ENCODE data around the gene RAX2.
"Not testable (repeated sequence)": the region's sequence is repeated elsewhere in the genome, so short reads cannot be mapped to it uniquely, and the experiment has no call there.

RAX2 gene

GRCh38 chr19:3762130-3762473 lies 9.9 kb downstream of the RAX2 start:
- Histone ChIP-seq H3K27ac (peak overlapping the region; percentile 99), H3K36me3 (ENCODE audit: insufficient read depth, low read length) (no peaks in the 10 kb centered on the region), H3K9ac (ENCODE audit: insufficient read length) (peak overlapping the region; percentile 98), H3K4me3 (peak overlapping the region; percentile 100), H3K9me3 (ENCODE audit: low read depth, low read length) (no peaks in the 10 kb centered on the region)
- TF ChIP-seq EZH2 (IDR thresholded peaks at IDR 0.05) (no peak), POLR2AphosphoS5 (IDR thresholded peaks at IDR 0.05; ENCODE audit: borderline replicate concordance, low read depth, low read length) (no peak), FOXP2 (optimal IDR thresholded peaks at IDR 0.05; ENCODE audit: control extremely low read depth, extremely low read length, insufficient read depth) (no peak)
- DNase-seq (ENCODE audit: low read depth, low spot score), result no peak

- Histone ChIP-seq H3K36me3 (ENCODE audit: insufficient read depth, low read length) (no peaks in the 10 kb centered on the region), H3K9ac (ENCODE audit: insufficient read length) (peak within 1 kb of the TSS; percentile 98), H3K27ac (peak within 1 kb of the TSS; percentile 99), H3K4me3 (peak within 1 kb of the TSS; percentile 100), H3K9me3 (ENCODE audit: low read depth, low read length) (no peaks in the 10 kb centered on the region)
- no peak for DNase-seq (ENCODE audit: low read depth, low spot score)
- TF ChIP-seq EZH2 (IDR thresholded peaks at IDR 0.05), result no peak
- TF ChIP-seq POLR2AphosphoS5 (IDR thresholded peaks at IDR 0.05; ENCODE audit: borderline replicate concordance, low read depth, low read length), result peak; percentile 91
Observed at GRCh38 chr19:3761382-3762129, 10.5 kb downstream of the RAX2 start, which contains the start of gene APBA3. APBA3 (minus strand) TSS chr19:3761692; CDS start chr19:3760264, 1,428 bp downstream.

DNA sequence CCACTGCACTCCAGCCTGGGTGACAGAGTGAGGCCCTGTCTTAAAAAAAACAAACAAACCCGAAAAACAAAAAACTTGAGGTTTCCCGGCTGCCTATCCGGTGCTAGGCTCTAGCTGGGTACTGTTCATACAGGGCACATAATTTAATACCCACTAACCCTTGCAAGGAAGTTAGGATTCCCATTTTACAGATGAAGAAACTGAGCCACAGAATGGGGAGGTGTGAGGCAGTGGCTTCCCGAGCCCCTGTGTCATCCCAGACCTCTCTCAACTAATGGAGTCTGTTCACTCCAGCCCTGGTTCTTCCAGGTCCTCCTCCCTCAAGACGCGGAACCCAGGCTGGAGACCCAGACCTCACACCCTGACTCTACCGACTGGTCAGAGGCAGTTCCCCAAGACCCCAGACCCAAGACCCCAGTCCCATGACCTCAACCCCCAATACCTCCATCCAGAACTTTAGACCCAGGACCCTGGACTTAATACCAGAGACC lies 11.1 kb downstream of the RAX2 start:
- Histone ChIP-seq H3K36me3 (ENCODE audit: insufficient read depth, low read length) (no peaks in the 10 kb centered on the region), H3K9ac (ENCODE audit: insufficient read length) (peak overlapping the region; percentile 97), H3K4me3 (peak overlapping the region; percentile 100), H3K9me3 (ENCODE audit: low read depth, low read length) (no peaks in the 10 kb centered on the region), H3K27ac (peak overlapping the region; percentile 36; the same call in 1 of the 2 replicates)
- DNase-seq (ENCODE audit: low read depth, low spot score), result no peak
- no peak for TF ChIP-seq POLR2AphosphoS5 (IDR thresholded peaks at IDR 0.05; ENCODE audit: borderline replicate concordance, low read depth, low read length)

GRCh38 chr19:3759482-3760254 lies 12.4 kb downstream of the RAX2 start:
- Histone ChIP-seq H3K4me3 (no peak overlapping the region), H3K36me3 (ENCODE audit: insufficient read depth, low read length) (no peaks in the 10 kb centered on the region), H3K9me3 (ENCODE audit: low read depth, low read length) (no peaks in the 10 kb centered on the region), H3K9ac (ENCODE audit: insufficient read length) (no peak overlapping the region), H3K27ac (no peak overlapping the region)
- TF ChIP-seq FOXP2 (optimal IDR thresholded peaks at IDR 0.05; ENCODE audit: control extremely low read depth, extremely low read length, insufficient read depth) (no peak), POLR2AphosphoS5 (IDR thresholded peaks at IDR 0.05; ENCODE audit: borderline replicate concordance, low read depth, low read length) (no peak), EZH2 (IDR thresholded peaks at IDR 0.05) (no peak)
- no peak for DNase-seq (ENCODE audit: low read depth, low spot score)

DNA sequence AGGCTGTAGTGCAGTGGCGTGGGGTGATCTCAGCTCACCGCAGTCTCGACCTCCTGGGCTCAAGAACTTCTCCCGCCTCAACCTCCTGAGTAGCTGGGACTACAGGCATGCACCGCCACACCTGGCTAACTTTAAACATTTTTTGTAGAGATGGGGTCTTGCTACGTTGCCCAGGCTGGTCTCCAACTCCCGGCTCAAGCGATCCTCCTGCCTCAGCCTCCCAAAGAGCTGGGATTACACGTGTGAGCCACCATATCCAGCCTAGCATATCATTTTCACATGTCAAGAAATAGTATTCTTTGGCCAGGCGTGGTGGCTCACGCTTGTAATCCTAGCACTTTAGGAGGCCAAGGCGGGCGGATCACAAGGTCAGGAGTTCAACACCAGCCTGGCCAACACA lies 13.7 kb downstream of the RAX2 start:
- not testable (repeated sequence) for H3K4me3 ChIP-seq; H3K9ac ChIP-seq (ENCODE audit: insufficient read length); DNase-seq (ENCODE audit: low read depth, low spot score); H3K36me3 ChIP-seq (ENCODE audit: insufficient read depth, low read length); H3K9me3 ChIP-seq (ENCODE audit: low read depth, low read length); H3K27ac ChIP-seq

DNA sequence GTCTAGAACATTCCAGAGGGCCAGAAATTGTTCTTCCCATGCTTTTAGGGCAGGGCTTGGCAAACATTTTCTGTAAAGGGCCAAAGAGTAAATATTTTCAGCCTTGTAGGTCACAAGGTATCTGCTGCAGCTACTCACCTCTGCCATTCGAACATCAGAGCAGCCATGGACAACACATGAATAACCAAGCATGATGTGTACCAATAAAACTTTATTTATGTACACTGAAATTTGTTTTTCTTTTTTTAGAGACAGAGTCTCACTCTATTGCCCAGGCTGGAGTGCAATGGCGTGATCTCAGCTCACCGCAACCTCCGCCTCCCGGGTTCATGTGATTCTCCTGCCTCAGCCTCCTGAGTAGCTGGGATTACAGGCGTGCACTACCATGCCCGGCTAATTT lies 14.3 kb downstream of the RAX2 start:
- not testable (repeated sequence) for H3K9ac ChIP-seq (ENCODE audit: insufficient read length); H3K36me3 ChIP-seq (ENCODE audit: insufficient read depth, low read length); H3K9me3 ChIP-seq (ENCODE audit: low read depth, low read length); H3K4me3 ChIP-seq; DNase-seq (ENCODE audit: low read depth, low spot score); H3K27ac ChIP-seq

DNA sequence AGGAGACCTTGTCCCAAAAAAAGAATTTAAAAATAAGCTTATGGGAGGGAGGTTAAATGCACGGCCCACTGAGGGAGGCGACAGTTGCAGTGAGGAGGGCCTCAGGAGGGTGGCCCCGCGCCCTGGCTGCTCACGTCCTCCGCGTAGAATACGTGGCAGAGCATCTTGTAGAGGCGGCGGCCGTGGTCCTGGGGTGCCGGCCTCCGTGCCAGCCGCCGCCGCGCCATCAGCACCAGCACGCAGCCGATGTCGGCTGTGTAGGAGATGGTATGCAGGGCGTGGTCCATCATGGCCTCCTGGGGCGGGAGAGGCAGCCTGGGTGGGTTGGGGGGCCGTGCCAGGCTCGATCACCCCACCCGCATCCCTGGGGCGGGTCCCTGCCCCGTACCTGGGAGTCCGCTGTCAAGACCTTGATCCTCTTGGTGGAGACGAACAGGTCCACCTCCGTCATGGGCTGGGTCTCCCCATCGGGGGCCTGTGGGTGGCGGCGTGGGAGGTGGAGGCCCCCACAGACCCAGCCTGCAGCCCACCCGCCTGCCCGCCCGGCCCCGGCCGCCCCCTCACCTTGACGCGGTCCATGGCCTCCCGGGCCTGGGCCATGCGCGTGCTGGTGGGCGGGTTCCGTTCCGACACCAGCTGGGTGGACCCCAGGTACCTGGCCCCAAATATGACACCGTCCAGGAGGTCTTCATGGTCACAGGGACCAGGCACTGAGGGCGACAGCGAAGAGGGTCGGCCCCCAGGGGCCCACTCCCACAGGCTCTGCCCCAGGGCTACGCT lies 18.2 kb downstream of the RAX2 start:
- H3K27ac ChIP-seq, result no peak overlapping the region

GRCh38 chr19:3752492-3752891 lies 19.5 kb downstream of the RAX2 start:
- no peak for DNase-seq (ENCODE audit: low read depth, low spot score)
- H3K4me3 ChIP-seq, result no peak overlapping the region
- no peak overlapping the region for H3K9ac ChIP-seq (ENCODE audit: insufficient read length)
- no peaks in the 10 kb centered on the region for H3K36me3 ChIP-seq (ENCODE audit: insufficient read depth, low read length)
- no peaks in the 10 kb centered on the region for H3K9me3 ChIP-seq (ENCODE audit: low read depth, low read length)
- TF ChIP-seq EZH2 (IDR thresholded peaks at IDR 0.05), result no peak
- no peak for TF ChIP-seq FOXP2 (optimal IDR thresholded peaks at IDR 0.05; ENCODE audit: control extremely low read depth, extremely low read length, insufficient read depth)
- TF ChIP-seq POLR2AphosphoS5 (IDR thresholded peaks at IDR 0.05; ENCODE audit: borderline replicate concordance, low read depth, low read length), result no peak
- H3K27ac ChIP-seq, result no peak overlapping the region

More for the DNA sequence above, 18.2 kb downstream of the RAX2 start:
- Histone ChIP-seq H3K36me3 (ENCODE audit: insufficient read depth, low read length) (no peaks in the 10 kb centered on the region), H3K9me3 (ENCODE audit: low read depth, low read length) (no peaks in the 10 kb centered on the region), H3K9ac (ENCODE audit: insufficient read length) (no peak overlapping the region), H3K4me3 (no peak overlapping the region)
- DNase-seq (ENCODE audit: low read depth, low spot score), result no peak
- no peak for TF ChIP-seq FOXP2 (optimal IDR thresholded peaks at IDR 0.05; ENCODE audit: control extremely low read depth, extremely low read length, insufficient read depth)
- TF ChIP-seq EZH2 (IDR thresholded peaks at IDR 0.05), result no peak
